ENCODE measurements around the gene SLC2A13.

DNA sequence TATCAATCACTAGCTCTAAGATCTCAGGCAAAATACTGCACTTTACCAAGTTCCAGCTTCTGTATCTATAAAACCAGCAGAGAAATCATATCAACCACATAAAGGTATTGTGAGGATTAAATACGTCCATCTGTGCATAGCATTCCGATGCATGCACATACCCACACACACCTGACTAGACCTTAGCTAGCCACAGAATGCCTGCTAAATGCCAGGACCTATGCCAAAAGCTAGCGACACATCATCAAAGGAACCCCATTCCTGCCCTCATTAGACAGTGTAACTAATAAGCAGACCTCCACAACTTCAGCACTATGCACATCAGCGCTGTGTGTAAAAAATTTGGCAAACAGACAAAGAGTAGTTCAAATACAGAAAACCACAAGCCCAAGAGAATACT, 185.2 kb downstream of the SLC2A13 start:
- TF ChIP-seq, protein P1, sequence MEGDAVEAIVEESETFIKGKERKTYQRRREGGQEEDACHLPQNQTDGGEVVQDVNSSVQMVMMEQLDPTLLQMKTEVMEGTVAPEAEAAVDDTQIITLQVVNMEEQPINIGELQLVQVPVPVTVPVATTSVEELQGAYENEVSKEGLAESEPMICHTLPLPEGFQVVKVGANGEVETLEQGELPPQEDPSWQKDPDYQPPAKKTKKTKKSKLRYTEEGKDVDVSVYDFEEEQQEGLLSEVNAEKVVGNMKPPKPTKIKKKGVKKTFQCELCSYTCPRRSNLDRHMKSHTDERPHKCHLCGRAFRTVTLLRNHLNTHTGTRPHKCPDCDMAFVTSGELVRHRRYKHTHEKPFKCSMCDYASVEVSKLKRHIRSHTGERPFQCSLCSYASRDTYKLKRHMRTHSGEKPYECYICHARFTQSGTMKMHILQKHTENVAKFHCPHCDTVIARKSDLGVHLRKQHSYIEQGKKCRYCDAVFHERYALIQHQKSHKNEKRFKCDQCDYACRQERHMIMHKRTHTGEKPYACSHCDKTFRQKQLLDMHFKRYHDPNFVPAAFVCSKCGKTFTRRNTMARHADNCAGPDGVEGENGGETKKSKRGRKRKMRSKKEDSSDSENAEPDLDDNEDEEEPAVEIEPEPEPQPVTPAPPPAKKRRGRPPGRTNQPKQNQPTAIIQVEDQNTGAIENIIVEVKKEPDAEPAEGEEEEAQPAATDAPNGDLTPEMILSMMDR (IDR thresholded peaks at IDR 0.05; ENCODE audit: low read depth, low read length), result no peak
- no peak for TF ChIP-seq POLR2A (IDR thresholded peaks at IDR 0.05; ENCODE audit: extremely low read depth, insufficient read length)

All from NB4 (cell line).